Activated T-cell treated with anti-CD3 and anti-CD28 coated beads, Interleukin-2, amount 50 U/mL, for 72 hours (primary cell): ENCODE measurements around the gene RALGAPA2. TPM values are rescaled to one million over a fixed set of nuclear protein-coding genes. Genes with fewer than 3 reads are reported as not detected.

Experiments
- ATAC-seq, 2 donors: fragments of 150-1000 bp; cut with Tn5 transposase; replicated peaks in 1 of 2; 2 replicates each; pipeline ENCODE4 v1.10.0; 2021; ENCODE audit warnings: moderate library complexity in 2 of 2, mild to moderate bottlenecking in 1 of 2
- DNase-seq, 2 donors: peaks; one replicate each; pipeline ENCODE4 v3.0.0; 2021 to 2022; ENCODE audit warnings: mixed read lengths in 1 of 2
- H3K27ac Mint-ChIP-seq: one replicate; pipeline ENCODE4 v1.8.0; 2022; ENCODE audit warnings: mild to moderate bottlenecking, moderate library complexity, mixed read lengths
- H3K27me3 Mint-ChIP-seq: one replicate; pipeline ENCODE4 v1.8.0; 2022; ENCODE audit warnings: low read depth, mixed read lengths
- H3K36me3 Mint-ChIP-seq, 2 donors: one replicate each; pipeline ENCODE4 v1.8.0; 2022; ENCODE audit warnings: mixed read lengths in 2 of 2, mild to moderate bottlenecking in 1 of 2; ENCODE audit not compliant: insufficient read depth in 2 of 2
- H3K4me1 Mint-ChIP-seq: one replicate; pipeline ENCODE4 v1.8.0; 2022; ENCODE audit warnings: low read depth, mixed read lengths
- H3K4me3 Mint-ChIP-seq, 2 donors: one replicate each; pipeline ENCODE4 v1.8.0; 2022; ENCODE audit warnings: mild to moderate bottlenecking in 2 of 2, mixed read lengths in 2 of 2, moderate library complexity in 2 of 2
- H3K9me3 Mint-ChIP-seq, 2 donors: one replicate each; pipeline ENCODE4 v1.8.0; 2022; ENCODE audit warnings: mixed read lengths in 2 of 2
- total RNA-seq, 2 donors: library from RNA; stranded (reverse); gene quantifications; one replicate each; pipeline ENCODE4 v1.2.3, GENCODE V29; 2022

The RALGAPA2 gene
- total RNA-seq, 2 donors from 2014 or later, result 38.4 to 46.8 TPM

GRCh38 chr20:20737158-20737557 is 24.7 kb upstream of the RALGAPA2 start:
- H3K27ac Mint-ChIP-seq, result no peak overlapping the region
- no peak for ATAC-seq
- no peaks in the 10 kb centered on the region for H3K27me3 Mint-ChIP-seq
- no peak overlapping the region for H3K4me3 Mint-ChIP-seq
- DNase-seq, result no peak
- H3K36me3 Mint-ChIP-seq, result no peaks in the 10 kb centered on the region
- H3K4me1 Mint-ChIP-seq, result peaks cover 25% of the 10 kb centered on the region
- H3K9me3 Mint-ChIP-seq, result no peaks in the 10 kb centered on the region

GRCh38 chr20:20736303-20736702 is 23.9 kb upstream of the RALGAPA2 start:
- no peak overlapping the region for H3K4me3 Mint-ChIP-seq
- no peak overlapping the region for H3K27ac Mint-ChIP-seq
- no peaks in the 10 kb centered on the region for H3K9me3 Mint-ChIP-seq
- peaks cover 26% of the 10 kb centered on the region for H3K4me1 Mint-ChIP-seq
- ATAC-seq (no peak), DNase-seq (no peak)
- no peaks in the 10 kb centered on the region for H3K36me3 Mint-ChIP-seq
- H3K27me3 Mint-ChIP-seq, result no peaks in the 10 kb centered on the region

GRCh38 chr20:20734475-20734948 is 22.1 kb upstream of the RALGAPA2 start:
- H3K4me3 Mint-ChIP-seq, result peak overlapping the region in 1 of 2 donors; percentile 8
- peak; percentile 11 to 27 for DNase-seq
- peak; percentile 69 to 71 for ATAC-seq
- no peaks in the 10 kb centered on the region for H3K9me3 Mint-ChIP-seq
- H3K27me3 Mint-ChIP-seq, result no peaks in the 10 kb centered on the region
- peak overlapping the region; percentile 22 for H3K27ac Mint-ChIP-seq
- H3K4me1 Mint-ChIP-seq, result peaks cover 26% of the 10 kb centered on the region
- H3K36me3 Mint-ChIP-seq, result no peaks in the 10 kb centered on the region

GRCh38 chr20:20733943-20734342 is 21.5 kb upstream of the RALGAPA2 start:
- H3K27me3 Mint-ChIP-seq, result no peaks in the 10 kb centered on the region
- H3K36me3 Mint-ChIP-seq, result no peaks in the 10 kb centered on the region
- no peaks in the 10 kb centered on the region for H3K9me3 Mint-ChIP-seq
- peak overlapping the region in 1 of 2 donors; percentile 8 for H3K4me3 Mint-ChIP-seq
- no peak for DNase-seq
- peaks cover 26% of the 10 kb centered on the region for H3K4me1 Mint-ChIP-seq
- H3K27ac Mint-ChIP-seq, result no peak overlapping the region
- ATAC-seq, result no peak

- H3K4me3 Mint-ChIP-seq, result no peak overlapping the region
- no peaks in the 10 kb centered on the region for H3K9me3 Mint-ChIP-seq
- H3K27me3 Mint-ChIP-seq, result no peaks in the 10 kb centered on the region
- peak overlapping the region; percentile 54 for H3K27ac Mint-ChIP-seq
- peaks cover 26% of the 10 kb centered on the region for H3K4me1 Mint-ChIP-seq
- H3K36me3 Mint-ChIP-seq, result no peaks in the 10 kb centered on the region
- ATAC-seq (peak in 1 of 2 donors; percentile 15), DNase-seq (no peak)
Observed at GRCh38 chr20:20732641-20733040, 20.2 kb upstream of the RALGAPA2 start.

GRCh38 chr20:20731945-20732296 is 19.5 kb upstream of the RALGAPA2 start:
- no peaks in the 10 kb centered on the region for H3K27me3 Mint-ChIP-seq
- no peak overlapping the region for H3K4me3 Mint-ChIP-seq
- no peaks in the 10 kb centered on the region for H3K36me3 Mint-ChIP-seq
- no peak for DNase-seq
- peak overlapping the region; percentile 54 for H3K27ac Mint-ChIP-seq
- peaks cover 26% of the 10 kb centered on the region for H3K4me1 Mint-ChIP-seq
- no peak for ATAC-seq
- H3K9me3 Mint-ChIP-seq, result no peaks in the 10 kb centered on the region

- ATAC-seq (no peak), DNase-seq (no peak)
- Mint-ChIP-seq H3K36me3 (no peaks in the 10 kb centered on the region), H3K4me1 (peaks cover 26% of the 10 kb centered on the region), H3K9me3 (no peaks in the 10 kb centered on the region), H3K27me3 (no peaks in the 10 kb centered on the region), H3K4me3 (no peak overlapping the region), H3K27ac (no peak overlapping the region)
Observed at GRCh38 chr20:20731000-20731944, 18.8 kb upstream of the RALGAPA2 start.

- no peaks in the 10 kb centered on the region for H3K36me3 Mint-ChIP-seq
- no peak for DNase-seq
- H3K4me3 Mint-ChIP-seq, result no peak overlapping the region
- H3K4me1 Mint-ChIP-seq, result peaks cover 22% of the 10 kb centered on the region
- no peak for ATAC-seq
- no peaks in the 10 kb centered on the region for H3K27me3 Mint-ChIP-seq
- H3K9me3 Mint-ChIP-seq, result no peaks in the 10 kb centered on the region
- no peak overlapping the region for H3K27ac Mint-ChIP-seq
Observed at GRCh38 chr20:20729563-20729962, 17.1 kb upstream of the RALGAPA2 start.

GRCh38 chr20:20721489-20721888 is 9.0 kb upstream of the RALGAPA2 start:
- Mint-ChIP-seq H3K4me1 (no peaks in the 10 kb centered on the region), H3K36me3 (no peaks in the 10 kb centered on the region), H3K27me3 (no peaks in the 10 kb centered on the region), H3K9me3 (no peaks in the 10 kb centered on the region), H3K4me3 (no peak overlapping the region), H3K27ac (no peak overlapping the region)
- DNase-seq (no peak), ATAC-seq (no peak)

- Mint-ChIP-seq H3K9me3 (no peaks in the 10 kb centered on the region), H3K27ac (no peak overlapping the region), H3K4me3 (no peak overlapping the region), H3K27me3 (no peaks in the 10 kb centered on the region), H3K36me3 (no peaks in the 10 kb centered on the region), H3K4me1 (no peaks in the 10 kb centered on the region)
- DNase-seq, result no peak
- no peak for ATAC-seq
Observed at GRCh38 chr20:20720158-20720557, 7.7 kb upstream of the RALGAPA2 start.

GRCh38 chr20:20719411-20719810 is 7.0 kb upstream of the RALGAPA2 start:
- ATAC-seq, result no peak
- Mint-ChIP-seq H3K27me3 (no peaks in the 10 kb centered on the region), H3K4me3 (no peak overlapping the region), H3K27ac (no peak overlapping the region), H3K9me3 (no peaks in the 10 kb centered on the region), H3K4me1 (no peaks in the 10 kb centered on the region), H3K36me3 (no peaks in the 10 kb centered on the region)
- no peak for DNase-seq

GRCh38 chr20:20713244-20713765 is 861 bp upstream of the RALGAPA2 start:
- H3K4me3 Mint-ChIP-seq, result peak overlapping the region; percentile 90 to 95
- peaks cover 0 to 4% of the 10 kb centered on the region in 2 donors for H3K36me3 Mint-ChIP-seq
- peak overlapping the region; percentile 89 for H3K27ac Mint-ChIP-seq
- H3K27me3 Mint-ChIP-seq, result no peaks in the 10 kb centered on the region
- DNase-seq, result no peak
- peaks cover 2 to 4% of the 10 kb centered on the region in 2 donors for H3K9me3 Mint-ChIP-seq
- H3K4me1 Mint-ChIP-seq, result peaks cover 41% of the 10 kb centered on the region
- no peak for ATAC-seq

- Mint-ChIP-seq H3K36me3 (peaks cover 0 to 8% of the 10 kb centered on the region in 2 donors), H3K4me1 (peaks cover 44% of the 10 kb centered on the region), H3K27ac (peak overlapping the region; percentile 95), H3K27me3 (no peaks in the 10 kb centered on the region), H3K4me3 (peak overlapping the region; percentile 95 to 96), H3K9me3 (peaks cover 2 to 5% of the 10 kb centered on the region in 2 donors)
- ATAC-seq (no peak), DNase-seq (peak in 1 of 2 donors; percentile 4)
Observed at GRCh38 chr20:20712004-20712473, 405 bp downstream of the RALGAPA2 start.
